ENCODE data around the gene TMEM156.

DNA sequence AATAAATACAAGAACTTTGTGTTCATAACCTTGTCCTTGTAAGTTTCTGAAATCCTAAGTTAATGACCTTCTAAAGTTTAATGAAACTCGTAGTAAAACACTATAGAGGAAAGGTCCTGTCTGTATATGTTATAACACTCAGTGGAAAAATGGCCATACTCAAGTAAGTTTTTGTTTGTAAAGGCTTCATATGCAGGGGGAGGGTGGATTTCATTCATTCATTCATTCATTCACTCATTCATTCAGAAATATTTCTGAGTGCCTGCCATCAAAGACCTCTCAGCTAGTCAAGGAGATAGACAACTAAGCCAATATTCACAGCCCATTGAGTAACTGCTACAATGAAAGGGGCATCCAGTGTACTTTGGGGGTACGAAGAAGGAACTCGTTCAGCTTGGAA lies 6.9 kb upstream of the TMEM156 start:
- TF ChIP-seq POLR2A (IDR thresholded peaks at IDR 0.05) = no peak
- TF ChIP-seq, protein P1, sequence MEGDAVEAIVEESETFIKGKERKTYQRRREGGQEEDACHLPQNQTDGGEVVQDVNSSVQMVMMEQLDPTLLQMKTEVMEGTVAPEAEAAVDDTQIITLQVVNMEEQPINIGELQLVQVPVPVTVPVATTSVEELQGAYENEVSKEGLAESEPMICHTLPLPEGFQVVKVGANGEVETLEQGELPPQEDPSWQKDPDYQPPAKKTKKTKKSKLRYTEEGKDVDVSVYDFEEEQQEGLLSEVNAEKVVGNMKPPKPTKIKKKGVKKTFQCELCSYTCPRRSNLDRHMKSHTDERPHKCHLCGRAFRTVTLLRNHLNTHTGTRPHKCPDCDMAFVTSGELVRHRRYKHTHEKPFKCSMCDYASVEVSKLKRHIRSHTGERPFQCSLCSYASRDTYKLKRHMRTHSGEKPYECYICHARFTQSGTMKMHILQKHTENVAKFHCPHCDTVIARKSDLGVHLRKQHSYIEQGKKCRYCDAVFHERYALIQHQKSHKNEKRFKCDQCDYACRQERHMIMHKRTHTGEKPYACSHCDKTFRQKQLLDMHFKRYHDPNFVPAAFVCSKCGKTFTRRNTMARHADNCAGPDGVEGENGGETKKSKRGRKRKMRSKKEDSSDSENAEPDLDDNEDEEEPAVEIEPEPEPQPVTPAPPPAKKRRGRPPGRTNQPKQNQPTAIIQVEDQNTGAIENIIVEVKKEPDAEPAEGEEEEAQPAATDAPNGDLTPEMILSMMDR (IDR thresholded peaks at IDR 0.05) = no peak

All from right lobe of liver (tissue), 4 donors.